Hepatocyte (in vitro differentiated cells): ENCODE data around the gene KCNQ4. TPM values are rescaled to one million over a fixed set of nuclear protein-coding genes. Genes with fewer than 3 reads are reported as not detected.
A peak's percentile ranks its signal among the peaks of the same experiment; 100 is the strongest.

Experiments
- DNase-seq: peaks from one replicate; pipeline ENCODE4 v3.0.0-alpha.2; 2016; ENCODE audit warnings: low spot score
- H2AFZ ChIP-seq: fragments of 200-600 bp; sonication (generic); 2 replicates; pipeline ENCODE4 v1.6.0; 2016; ENCODE audit warnings: antibody characterized with exemption, mild to moderate bottlenecking
- H3K27ac ChIP-seq: fragments of 200-600 bp; sonication (generic); 2 replicates; pipeline ENCODE4 v1.5.1; 2016; ENCODE audit warnings: mild to moderate bottlenecking
- H3K27me3 ChIP-seq: fragments of 200-600 bp; sonication (generic); 2 replicates; pipeline ENCODE4 v1.6.1; 2016
- H3K36me3 ChIP-seq: fragments of 200-600 bp; sonication (generic); replicated peaks from 2 replicates; pipeline ENCODE4 v1.5.1; 2016; ENCODE audit warnings: low read depth; ENCODE audit not compliant: insufficient read depth
- H3K4me1 ChIP-seq: fragments of 200-600 bp; sonication (generic); 2 replicates; pipeline ENCODE4 v1.5.1; 2016; ENCODE audit warnings: mild to moderate bottlenecking, moderate library complexity; ENCODE audit not compliant: insufficient read depth
- H3K4me2 ChIP-seq: fragments of 200-600 bp; sonication (generic); 2 replicates; pipeline ENCODE4 v1.6.0; 2016
- H3K4me3 ChIP-seq: fragments of 200-600 bp; sonication (generic); 2 replicates; pipeline ENCODE4 v1.5.1; 2016; ENCODE audit warnings: mild to moderate bottlenecking
- H3K79me2 ChIP-seq: fragments of 200-600 bp; sonication (generic); 2 replicates; pipeline ENCODE4 v1.6.0; 2017; ENCODE audit warnings: mild to moderate bottlenecking
- H3K9me2 ChIP-seq: fragments of 200-600 bp; sonication (generic); replicated peaks from 2 replicates; pipeline ENCODE4 v1.6.0; 2017; ENCODE audit warnings: mild to moderate bottlenecking; ENCODE audit not compliant: insufficient read depth
- H3K9me3 ChIP-seq: fragments of 200-600 bp; sonication (generic); 2 replicates; pipeline ENCODE4 v1.5.1; 2016; ENCODE audit warnings: low read depth, mild to moderate bottlenecking
- H4K20me1 ChIP-seq: fragments of 200-600 bp; sonication (generic); 2 replicates; pipeline ENCODE4 v1.6.0; 2016; ENCODE audit warnings: mild to moderate bottlenecking; ENCODE audit not compliant: insufficient read depth, poor library complexity, severe bottlenecking
- CTCF ChIP-seq: fragments of 200-600 bp; sonication (generic); IDR thresholded peaks from 2 replicates; pipeline ENCODE4 v1.5.1; 2016; ENCODE audit warnings: antibody characterized with exemption, mild to moderate bottlenecking; ENCODE audit not compliant: poor library complexity
- EZH2 ChIP-seq: fragments of 200-600 bp; sonication (generic); IDR thresholded peaks from 2 replicates; pipeline ENCODE4 v1.6.1; 2016; ENCODE audit warnings: antibody characterized with exemption, mild to moderate bottlenecking, borderline replicate concordance
- EZH2phosphoT487 ChIP-seq: fragments of 200-600 bp; sonication (generic); IDR thresholded peaks from one replicate; pipeline ENCODE4 v1.6.1; 2018; ENCODE audit warnings: antibody characterized with exemption, mild to moderate bottlenecking, low read depth, moderate library complexity; ENCODE audit not compliant: unreplicated experiment, severe bottlenecking
- WGBS: methylation state at CpG from one replicate; pipeline ENCODE4 v1.1.6; 2016; ENCODE audit warnings: low lambda C conversion rate; ENCODE audit errors: missing lambda C conversion rate; 5-methylcytosine and 5-hydroxymethylcytosine counted together
- polyA plus RNA-seq: library from polyadenylated mRNA; unstranded; fragments of >200 nt; fragmentation: Nextera tagmentation; extraction: Ambion mirVana; gene quantifications from 2 replicates; pipeline ENCODE4 v1.2.1, GENCODE V29; 2016
- total RNA-seq: library from RNA; depleted of rRNA; stranded (reverse); fragments of >200 nt; gene quantifications from 2 replicates; pipeline ENCODE4 v1.2.3, GENCODE V29; 2014

KCNQ4 gene
- total and polyA plus RNA-seq, 2 experiments from 2014 or later, result not detected

- no peak for TF ChIP-seq EZH2phosphoT487
- peak; percentile 33 for TF ChIP-seq EZH2
- TF ChIP-seq CTCF, result no peak
- Histone ChIP-seq H3K9me3 (no peaks in the 10 kb centered on the region), H3K27ac (no peak overlapping the region), H3K4me1 (peaks cover 26% of the 10 kb centered on the region), H2AFZ (peak overlapping the region; percentile 76), H4K20me1 (no peaks in the 10 kb centered on the region), H3K9me2 (no peaks in the 10 kb centered on the region), H3K27me3 (peaks cover 17% of the 10 kb centered on the region), H3K4me3 (peak overlapping the region; percentile 67), H3K4me2 (peak overlapping the region; percentile 95), H3K36me3 (no peaks in the 10 kb centered on the region), H3K79me2 (no peaks in the 10 kb centered on the region)
- WGBS, result 6% methylated on average over 28 of the region's 98 CpGs
- DNase-seq, result peak; percentile 81
Measured at GRCh38 chr1:40861224-40862003, 77.8 kb downstream of the KCNQ4 start.

- DNase-seq, result peak; percentile 97
- 7% methylated on average over 66 of the region's 75 CpGs for WGBS
- no peak for TF ChIP-seq EZH2
- peak; percentile 23 for TF ChIP-seq CTCF
- no peak for TF ChIP-seq EZH2phosphoT487
- H4K20me1 ChIP-seq, result no peaks in the 10 kb centered on the region
- H2AFZ ChIP-seq, result peak within 1 kb of the TSS; percentile 76
- peaks cover 17% of the 10 kb centered on the region for H3K27me3 ChIP-seq
- no peaks in the 10 kb centered on the region for H3K9me2 ChIP-seq
- no peaks in the 10 kb centered on the region for H3K79me2 ChIP-seq
- peak within 1 kb of the TSS; percentile 95 for H3K4me2 ChIP-seq
- peak within 1 kb of the TSS; percentile 67 for H3K4me3 ChIP-seq
- H3K9me3 ChIP-seq, result no peaks in the 10 kb centered on the region
- no peak within 1 kb of the TSS for H3K27ac ChIP-seq
- H3K36me3 ChIP-seq, result no peaks in the 10 kb centered on the region
- H3K4me1 ChIP-seq, result peaks cover 26% of the 10 kb centered on the region
Measured at GRCh38 chr1:40862008-40862863, 78.6 kb downstream of the KCNQ4 start, which contains the start of gene CITED4. Gene CITED4 (minus strand): TSS chr1:40862363. CDS start chr1:40862127, 236 bp downstream.

- H3K4me1 ChIP-seq, result peaks cover 31% of the 10 kb centered on the region
- no peaks in the 10 kb centered on the region for H3K36me3 ChIP-seq
- no peak overlapping the region for H3K4me3 ChIP-seq
- WGBS, result 69% methylated on average over 4 of the region's 4 CpGs
- no peak for TF ChIP-seq CTCF
- no peak for TF ChIP-seq EZH2
- TF ChIP-seq EZH2phosphoT487, result no peak
- H2AFZ ChIP-seq, result no peak overlapping the region
- no peaks in the 10 kb centered on the region for H3K9me3 ChIP-seq
- H3K27me3 ChIP-seq, result no peaks in the 10 kb centered on the region
- no peak overlapping the region for H3K4me2 ChIP-seq
- peak; percentile 66 for DNase-seq
- H4K20me1 ChIP-seq, result no peaks in the 10 kb centered on the region
- no peaks in the 10 kb centered on the region for H3K9me2 ChIP-seq
- H3K27ac ChIP-seq, result peak overlapping the region; percentile 56
- no peaks in the 10 kb centered on the region for H3K79me2 ChIP-seq
Measured at GRCh38 chr1:40868051-40868723, 84.6 kb downstream of the KCNQ4 start.
